ENCODE results near the gene RAB44. TPM values are rescaled to one million over a fixed set of nuclear protein-coding genes. Genes with fewer than 3 reads are reported as not detected.

Gene RAB44
- total and polyA plus RNA-seq, 2 of the 13 experiments (the other 11 are each of a cell fraction or from before 2014, with no cell fraction given), result not detected

DNA sequence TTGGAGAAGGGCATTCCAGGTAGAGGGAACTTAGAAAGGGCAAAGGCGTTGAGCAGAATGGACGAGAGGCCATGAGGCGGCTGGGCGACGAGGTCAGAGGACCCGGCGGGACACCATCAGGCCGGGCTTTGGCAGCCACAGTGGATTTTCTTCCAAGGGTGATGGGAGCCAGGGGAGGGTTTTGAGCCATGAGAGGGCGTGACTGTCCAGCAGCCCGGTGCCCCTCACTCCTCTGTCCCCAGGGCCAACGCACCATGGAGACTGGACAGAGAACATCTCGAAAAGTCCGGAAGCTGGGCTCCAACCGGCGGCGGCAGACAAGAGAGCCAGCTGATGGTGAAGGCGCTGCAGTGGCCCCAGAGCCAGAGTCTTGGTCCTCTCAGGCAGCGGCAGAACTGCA is 6.4 kb downstream of the RAB44 start:
- Histone ChIP-seq H4K20me1 (ENCODE audit: insufficient read depth, low read length) (no peaks in the 10 kb centered on the region), H3K4me2 (ENCODE audit: low read depth, low read length) (no peak overlapping the region), H3K4me1 (ENCODE audit: insufficient read depth, low read length) (no peaks in the 10 kb centered on the region), H3K9me3 (ENCODE audit: low read length) (no peaks in the 10 kb centered on the region), H3K27ac (ENCODE audit: extremely low read length, insufficient read depth, low read length) (no peak overlapping the region), H3K4me3 (replicated peaks in 1 of 3; ENCODE audit: insufficient read depth in 1 of 3, low read depth in 2 of 3, low read length in 3 of 3) (no peak overlapping the region), H3K36me3 (replicated peaks in 1 of 2; ENCODE audit: control insufficient read depth in 1 of 2, insufficient read depth in 2 of 2, low read length in 2 of 2) (no peaks in the 10 kb centered on the region), H3K27me3 (ENCODE audit: control insufficient read depth in 1 of 2, insufficient read depth in 2 of 2, low read length in 2 of 2) (peaks cover 10 to 50% of the 10 kb centered on the region in 2 experiments; a peak in 4 of 5 replicates), H3K9ac (ENCODE audit: insufficient read depth, low read depth, low read length) (no peak overlapping the region), H2AFZ (ENCODE audit: low read length) (no peak overlapping the region), H3K79me2 (ENCODE audit: insufficient read depth, low read length) (no peaks in the 10 kb centered on the region)
- TF ChIP-seq HOXA7 (CRISPR knock-in tag; IDR thresholded peaks at IDR 0.05), result no peak
- TF ChIP-seq, protein P1, sequence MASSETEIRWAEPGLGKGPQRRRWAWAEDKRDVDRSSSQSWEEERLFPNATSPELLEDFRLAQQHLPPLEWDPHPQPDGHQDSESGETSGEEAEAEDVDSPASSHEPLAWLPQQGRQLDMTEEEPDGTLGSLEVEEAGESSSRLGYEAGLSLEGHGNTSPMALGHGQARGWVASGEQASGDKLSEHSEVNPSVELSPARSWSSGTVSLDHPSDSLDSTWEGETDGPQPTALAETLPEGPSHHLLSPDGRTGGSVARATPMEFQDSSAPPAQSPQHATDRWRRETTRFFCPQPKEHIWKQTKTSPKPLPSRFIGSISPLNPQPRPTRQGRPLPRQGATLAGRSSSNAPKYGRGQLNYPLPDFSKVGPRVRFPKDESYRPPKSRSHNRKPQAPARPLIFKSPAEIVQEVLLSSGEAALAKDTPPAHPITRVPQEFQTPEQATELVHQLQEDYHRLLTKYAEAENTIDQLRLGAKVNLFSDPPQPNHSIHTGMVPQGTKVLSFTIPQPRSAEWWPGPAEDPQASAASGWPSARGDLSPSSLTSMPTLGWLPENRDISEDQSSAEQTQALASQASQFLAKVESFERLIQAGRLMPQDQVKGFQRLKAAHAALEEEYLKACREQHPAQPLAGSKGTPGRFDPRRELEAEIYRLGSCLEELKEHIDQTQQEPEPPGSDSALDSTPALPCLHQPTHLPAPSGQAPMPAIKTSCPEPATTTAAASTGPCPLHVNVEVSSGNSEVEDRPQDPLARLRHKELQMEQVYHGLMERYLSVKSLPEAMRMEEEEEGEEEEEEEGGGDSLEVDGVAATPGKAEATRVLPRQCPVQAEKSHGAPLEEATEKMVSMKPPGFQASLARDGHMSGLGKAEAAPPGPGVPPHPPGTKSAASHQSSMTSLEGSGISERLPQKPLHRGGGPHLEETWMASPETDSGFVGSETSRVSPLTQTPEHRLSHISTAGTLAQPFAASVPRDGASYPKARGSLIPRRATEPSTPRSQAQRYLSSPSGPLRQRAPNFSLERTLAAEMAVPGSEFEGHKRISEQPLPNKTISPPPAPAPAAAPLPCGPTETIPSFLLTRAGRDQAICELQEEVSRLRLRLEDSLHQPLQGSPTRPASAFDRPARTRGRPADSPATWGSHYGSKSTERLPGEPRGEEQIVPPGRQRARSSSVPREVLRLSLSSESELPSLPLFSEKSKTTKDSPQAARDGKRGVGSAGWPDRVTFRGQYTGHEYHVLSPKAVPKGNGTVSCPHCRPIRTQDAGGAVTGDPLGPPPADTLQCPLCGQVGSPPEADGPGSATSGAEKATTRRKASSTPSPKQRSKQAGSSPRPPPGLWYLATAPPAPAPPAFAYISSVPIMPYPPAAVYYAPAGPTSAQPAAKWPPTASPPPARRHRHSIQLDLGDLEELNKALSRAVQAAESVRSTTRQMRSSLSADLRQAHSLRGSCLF (CRISPR knock-in tag; IDR thresholded peaks at IDR 0.05; ENCODE audit: borderline replicate concordance), result no peak
- TF ChIP-seq, protein P2, sequence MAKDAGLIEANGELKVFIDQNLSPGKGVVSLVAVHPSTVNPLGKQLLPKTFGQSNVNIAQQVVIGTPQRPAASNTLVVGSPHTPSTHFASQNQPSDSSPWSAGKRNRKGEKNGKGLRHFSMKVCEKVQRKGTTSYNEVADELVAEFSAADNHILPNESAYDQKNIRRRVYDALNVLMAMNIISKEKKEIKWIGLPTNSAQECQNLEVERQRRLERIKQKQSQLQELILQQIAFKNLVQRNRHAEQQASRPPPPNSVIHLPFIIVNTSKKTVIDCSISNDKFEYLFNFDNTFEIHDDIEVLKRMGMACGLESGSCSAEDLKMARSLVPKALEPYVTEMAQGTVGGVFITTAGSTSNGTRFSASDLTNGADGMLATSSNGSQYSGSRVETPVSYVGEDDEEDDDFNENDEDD (CRISPR knock-in tag; IDR thresholded peaks at IDR 0.05; ENCODE audit: borderline replicate concordance), result no peak
- intact Hi-C loops (cut with micrococcal nuclease; ENCODE audit: unreplicated experiment) (no loop called here), in situ Hi-C loops (cut with HindIII; ENCODE audit: extremely low pct_ligation_motif_present, low pct_unique_long_range_greater_than_20kb) (no loop called here)
- POLR2A ChIA-PET, result no interaction called here
- whole genome bisulfite sequencing (ENCODE audit: low lambda C conversion rate), result 63% methylated on average over 13 of the region's 18 CpGs
- DNase-seq (ENCODE audit: low spot score) (no peak), ATAC-seq (no peak), FAIRE-seq (no peak)
- BruUV-seq (replicated peaks), result no TSS peak
- CTCF ChIA-PET (ENCODE audit: low intra/inter-chr PET ratio, low total read pairs), result no interaction called here
